ENCODE data around the gene NCS1. TPM values are rescaled to one million over a fixed set of nuclear protein-coding genes. Genes with fewer than 3 reads are reported as not detected.

Gene NCS1
- total RNA-seq, 2 donors from 2014 or later = 19.1 to 28.5 TPM

DNA sequence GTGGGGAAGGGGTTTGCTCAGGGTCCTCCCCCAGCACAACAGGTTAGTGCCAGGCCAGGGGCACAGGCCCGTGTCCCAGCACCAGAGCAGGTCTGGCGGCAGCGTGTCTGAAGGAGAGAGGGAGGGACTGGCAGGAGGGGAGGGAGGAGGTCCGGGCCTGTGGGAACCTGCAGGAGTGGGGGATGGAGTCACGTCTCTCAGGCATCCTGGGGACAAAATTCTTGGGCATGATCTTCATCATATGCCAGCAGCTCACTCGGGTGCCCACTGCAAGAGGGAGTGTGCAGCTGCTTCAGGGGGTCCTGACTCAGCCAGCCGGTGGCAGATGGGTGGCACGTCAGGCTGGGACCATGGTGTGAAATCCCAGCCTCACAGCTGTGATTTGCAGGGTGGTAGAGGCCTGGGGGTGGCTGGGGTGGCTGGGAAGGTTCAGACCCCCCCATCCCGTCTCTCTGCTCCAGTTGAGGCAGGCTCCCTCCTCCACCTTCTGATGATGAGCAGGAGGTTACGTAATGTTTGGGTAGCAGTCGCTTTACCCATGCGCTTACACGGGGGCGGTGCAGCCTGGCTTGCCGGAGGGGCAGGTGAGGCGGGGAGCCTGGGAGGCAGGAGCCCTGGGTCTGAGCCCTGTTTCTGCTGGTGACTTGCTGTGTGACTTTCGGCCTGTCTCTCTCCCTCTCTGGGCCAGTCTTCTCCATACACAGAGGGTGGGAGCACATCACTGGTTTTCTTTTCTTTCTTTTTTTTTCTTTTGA lies 40.5 kb downstream of the NCS1 start:
- H3K27ac ChIP-seq = peak overlapping the region in 1 of 2 donors; percentile 18
- no peaks in the 10 kb centered on the region for H3K27me3 ChIP-seq (replicated peaks; ENCODE audit: insufficient read depth)
- 49% methylated on average over 17 of the region's 17 CpGs for WGBS
- no peak overlapping the region for H3K4me3 ChIP-seq
- H3K36me3 ChIP-seq = no peaks in the 10 kb centered on the region
- TF ChIP-seq POLR2A (IDR thresholded peaks at IDR 0.05) (no peak), POLR2AphosphoS5 (IDR thresholded peaks at IDR 0.05) (no peak)
- TF ChIP-seq, protein P1, sequence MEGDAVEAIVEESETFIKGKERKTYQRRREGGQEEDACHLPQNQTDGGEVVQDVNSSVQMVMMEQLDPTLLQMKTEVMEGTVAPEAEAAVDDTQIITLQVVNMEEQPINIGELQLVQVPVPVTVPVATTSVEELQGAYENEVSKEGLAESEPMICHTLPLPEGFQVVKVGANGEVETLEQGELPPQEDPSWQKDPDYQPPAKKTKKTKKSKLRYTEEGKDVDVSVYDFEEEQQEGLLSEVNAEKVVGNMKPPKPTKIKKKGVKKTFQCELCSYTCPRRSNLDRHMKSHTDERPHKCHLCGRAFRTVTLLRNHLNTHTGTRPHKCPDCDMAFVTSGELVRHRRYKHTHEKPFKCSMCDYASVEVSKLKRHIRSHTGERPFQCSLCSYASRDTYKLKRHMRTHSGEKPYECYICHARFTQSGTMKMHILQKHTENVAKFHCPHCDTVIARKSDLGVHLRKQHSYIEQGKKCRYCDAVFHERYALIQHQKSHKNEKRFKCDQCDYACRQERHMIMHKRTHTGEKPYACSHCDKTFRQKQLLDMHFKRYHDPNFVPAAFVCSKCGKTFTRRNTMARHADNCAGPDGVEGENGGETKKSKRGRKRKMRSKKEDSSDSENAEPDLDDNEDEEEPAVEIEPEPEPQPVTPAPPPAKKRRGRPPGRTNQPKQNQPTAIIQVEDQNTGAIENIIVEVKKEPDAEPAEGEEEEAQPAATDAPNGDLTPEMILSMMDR (IDR thresholded peaks at IDR 0.05) = no peak
- H3K9me3 ChIP-seq = no peaks in the 10 kb centered on the region
- DNase-seq (ENCODE audit: low spot score) = peak; percentile 41
- no peaks in the 10 kb centered on the region for H3K4me1 ChIP-seq (replicated peaks)
- intact Hi-C loops (cut with DNase I) = no loop called here

DNA sequence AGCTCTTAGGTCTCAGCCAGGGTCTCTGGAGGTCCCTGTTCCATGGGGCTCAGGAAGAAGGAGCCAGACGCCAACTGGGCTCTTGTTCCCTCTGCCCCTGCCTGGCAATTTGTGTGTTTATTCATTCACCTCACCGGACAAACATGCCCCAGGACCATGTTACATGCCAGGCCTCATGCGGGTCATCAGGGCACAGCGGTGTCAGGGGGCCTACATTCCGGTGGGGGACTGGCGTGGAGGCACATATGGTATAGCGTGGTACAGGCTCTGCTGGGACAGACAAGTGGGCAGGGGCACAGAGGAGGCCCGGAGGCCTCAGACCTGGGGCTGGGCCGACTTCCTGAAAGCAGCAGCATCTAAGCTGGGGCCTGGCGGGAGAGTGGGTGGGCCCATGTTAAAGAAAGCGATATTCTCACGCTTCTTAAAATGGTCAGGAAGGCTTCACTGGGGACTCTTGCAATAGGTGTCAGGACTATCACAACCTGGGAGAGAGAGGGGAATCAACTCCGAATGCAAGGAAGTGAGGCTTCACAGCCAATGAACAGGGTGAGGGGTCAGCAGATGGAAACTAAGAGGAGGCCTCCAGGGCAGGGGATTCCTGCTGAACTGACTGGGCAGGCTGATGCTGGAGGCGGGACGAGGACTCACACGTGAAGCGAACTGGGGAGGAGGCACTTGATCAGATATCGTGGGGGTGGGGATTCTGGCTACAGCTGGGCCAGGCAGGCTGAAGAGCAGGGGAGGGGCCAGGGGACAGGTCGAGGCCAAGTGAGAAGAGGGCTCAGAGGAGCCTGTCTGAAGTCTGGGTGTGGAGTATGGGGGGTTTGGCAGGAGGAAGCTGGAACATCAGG lies 41.9 kb downstream of the NCS1 start:
- no peak for DNase-seq (ENCODE audit: low spot score)
- TF ChIP-seq POLR2A (IDR thresholded peaks at IDR 0.05) = no peak
- no peak for TF ChIP-seq POLR2AphosphoS5 (IDR thresholded peaks at IDR 0.05)
- TF ChIP-seq, protein P1 (IDR thresholded peaks at IDR 0.05) = no peak
- Histone ChIP-seq H3K4me3 (no peak overlapping the region), H3K4me1 (replicated peaks) (no peaks in the 10 kb centered on the region), H3K36me3 (no peaks in the 10 kb centered on the region), H3K27me3 (replicated peaks; ENCODE audit: insufficient read depth) (no peaks in the 10 kb centered on the region), H3K27ac (no peak overlapping the region), H3K9me3 (no peaks in the 10 kb centered on the region)
- WGBS = 61% methylated on average over 19 of the region's 19 CpGs
- intact Hi-C loops (cut with DNase I) = no loop called here

DNA sequence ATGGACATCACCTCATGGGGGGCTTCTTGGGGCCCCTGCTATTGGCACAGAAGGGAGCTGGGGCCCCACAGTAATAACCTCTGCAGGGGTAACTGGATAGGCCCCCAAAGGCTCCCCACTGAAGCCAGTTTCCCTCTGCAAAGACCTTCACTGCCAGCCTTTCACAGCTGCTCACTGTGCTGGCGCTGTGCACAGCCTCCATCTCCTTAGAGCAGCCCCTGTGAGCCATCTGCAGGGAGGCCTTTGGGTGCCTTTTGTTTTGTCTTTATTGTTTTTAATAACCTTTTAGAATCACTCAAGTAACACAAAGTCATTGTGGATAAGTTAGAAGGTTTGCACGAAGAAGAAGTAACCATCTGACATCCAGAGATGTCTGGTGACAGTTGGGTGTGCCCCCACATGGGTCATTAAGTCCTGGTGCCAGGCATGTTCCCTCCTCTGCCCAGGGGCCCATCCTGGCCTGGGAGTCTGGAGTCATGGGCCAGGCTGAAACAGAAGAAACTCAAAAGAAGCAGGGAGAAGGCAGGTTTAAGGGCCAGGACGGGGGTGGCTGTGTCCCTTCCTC lies 42.7 kb downstream of the NCS1 start:
- Histone ChIP-seq H3K9me3 (no peaks in the 10 kb centered on the region), H3K27me3 (replicated peaks; ENCODE audit: insufficient read depth) (no peaks in the 10 kb centered on the region), H3K4me3 (no peak overlapping the region), H3K4me1 (replicated peaks) (no peaks in the 10 kb centered on the region), H3K27ac (no peak overlapping the region), H3K36me3 (no peaks in the 10 kb centered on the region)
- WGBS = 59% methylated on average over 3 of the region's 3 CpGs
- no peak for DNase-seq (ENCODE audit: low spot score)
- TF ChIP-seq, protein P1 (IDR thresholded peaks at IDR 0.05) = no peak
- TF ChIP-seq POLR2A (IDR thresholded peaks at IDR 0.05) = no peak
- TF ChIP-seq POLR2AphosphoS5 (IDR thresholded peaks at IDR 0.05) = no peak
- intact Hi-C loops (cut with DNase I) = no loop called here

DNA sequence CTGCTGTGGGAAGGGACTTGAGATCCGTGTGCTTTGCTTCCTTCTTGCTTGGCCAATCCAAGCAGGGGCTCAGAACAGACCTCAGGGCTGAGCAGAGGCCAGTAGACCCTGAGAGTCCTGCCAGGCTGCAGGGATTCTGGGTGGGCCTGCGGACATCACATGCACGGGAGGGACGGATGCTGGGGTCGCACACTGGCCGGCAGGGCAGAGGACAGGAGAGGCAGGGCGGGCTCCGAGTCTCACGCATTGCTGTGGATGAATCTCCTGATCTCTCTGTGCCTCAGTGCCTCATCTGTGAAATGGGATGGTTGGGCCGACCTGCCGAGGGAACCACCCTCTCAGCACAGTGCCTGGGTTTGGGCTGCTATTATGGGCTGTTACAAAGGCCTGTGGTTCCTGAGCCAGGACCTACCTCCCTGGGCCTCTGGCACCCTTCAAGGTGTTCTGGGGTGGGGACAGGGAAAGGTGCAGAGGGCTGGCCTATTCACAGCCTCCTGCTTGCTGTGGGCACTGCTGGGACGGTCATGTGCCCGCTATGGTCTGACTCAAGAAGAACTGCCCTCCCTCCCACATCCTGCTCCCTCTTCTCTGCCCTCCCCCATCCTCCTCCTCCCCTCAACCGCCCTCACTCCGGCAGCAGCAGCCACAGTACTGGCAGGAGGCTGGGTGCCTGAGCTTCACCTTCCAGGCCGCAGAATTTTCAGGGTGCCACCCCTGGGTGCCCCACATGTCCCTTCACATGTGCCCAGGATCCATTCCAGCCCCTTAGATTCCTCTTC lies 43.3 kb downstream of the NCS1 start:
- no peaks in the 10 kb centered on the region for H3K4me1 ChIP-seq (replicated peaks)
- no peak overlapping the region for H3K27ac ChIP-seq
- TF ChIP-seq POLR2AphosphoS5 (IDR thresholded peaks at IDR 0.05) = no peak
- no peak for TF ChIP-seq POLR2A (IDR thresholded peaks at IDR 0.05)
- TF ChIP-seq, protein P1 (IDR thresholded peaks at IDR 0.05) = no peak
- 77% methylated on average over 16 of the region's 16 CpGs for WGBS
- no peak overlapping the region for H3K4me3 ChIP-seq
- intact Hi-C loops (cut with DNase I) = no loop called here
- no peaks in the 10 kb centered on the region for H3K27me3 ChIP-seq (replicated peaks; ENCODE audit: insufficient read depth)
- no peaks in the 10 kb centered on the region for H3K36me3 ChIP-seq
- H3K9me3 ChIP-seq = no peaks in the 10 kb centered on the region
- DNase-seq (ENCODE audit: low spot score) = no peak

Data from prostate gland (tissue), 2 donors.